HepG2 (cell line): ENCODE data around the gene ZFPL1. TPM values are rescaled to one million over a fixed set of nuclear protein-coding genes. Genes with fewer than 3 reads are reported as not detected.

Experiments used
- DNMT3B ChIP-seq: conservative IDR thresholded peaks from 2 replicates; pipeline ENCODE4 v1.6.1; 2016; ENCODE audit warnings: missing biosample characterization, control low read depth
- HDAC1 ChIP-seq: sonication (generic); formaldehyde crosslinking; IDR thresholded peaks from 2 replicates; pipeline ENCODE4 v1.5.1; 2020; ENCODE audit warnings: mild to moderate bottlenecking, missing genetic modification reagents
- HOXA3 ChIP-seq: sonication (generic); formaldehyde crosslinking; IDR thresholded peaks from 2 replicates; pipeline ENCODE4 v1.5.0; 2020; ENCODE audit warnings: missing genetic modification reagents
- KDM1A ChIP-seq: IDR thresholded peaks from 2 replicates; pipeline ENCODE4 v1.6.1; 2016; ENCODE audit warnings: missing compliant biosample characterization
- MEIS1 ChIP-seq: sonication (generic); formaldehyde crosslinking; IDR thresholded peaks from 2 replicates; pipeline ENCODE4 v1.9.0; 2021; ENCODE audit warnings: mild to moderate bottlenecking, missing genetic modification reagents, moderate library complexity, borderline replicate concordance
- NFATC3 ChIP-seq: sonication (generic); formaldehyde crosslinking; IDR thresholded peaks from 2 replicates; pipeline ENCODE4 v1.5.1; 2020; ENCODE audit warnings: mild to moderate bottlenecking, missing genetic modification reagents
- PTBP1 ChIP-seq: fragments of 200-400 bp; formaldehyde crosslinking; IDR thresholded peaks from 2 replicates; pipeline ENCODE4 v1.6.1; 2018; ENCODE audit warnings: low read length, low read depth; ENCODE audit not compliant: poor library complexity, severe bottlenecking
- RFXAP ChIP-seq: sonication (generic); formaldehyde crosslinking; IDR thresholded peaks from 2 replicates; pipeline ENCODE4 v1.4.0; 2020; ENCODE audit warnings: missing genetic modification reagents, borderline replicate concordance
- RXRB ChIP-seq: IDR thresholded peaks from 2 replicates; pipeline ENCODE4 v1.6.1; 2016; ENCODE audit warnings: borderline replicate concordance, missing genetic modification reagents, missing compliant biosample characterization
- SNAPC2 ChIP-seq: sonication (generic); formaldehyde crosslinking; IDR thresholded peaks from 2 replicates; pipeline ENCODE4 v1.8.1; 2022; ENCODE audit warnings: mild to moderate bottlenecking, missing genetic modification reagents
- SOX13 ChIP-seq, 3 experiments: fragments of 450-650 bp in 1 of 3; sonication (generic) in 1 of 3; formaldehyde crosslinking in 1 of 3; IDR thresholded peaks in 2 of 3; conservative IDR thresholded peaks in 1 of 3; 2 replicates each; pipeline versions ENCODE4 v1.5.0 to v1.6.1; 2016 to 2020; ENCODE audit warnings: antibody characterized with exemption in 1 of 3, mild to moderate bottlenecking in 1 of 3, missing compliant biosample characterization in 1 of 3, missing genetic modification reagents in 1 of 3, moderate library complexity in 1 of 3
- WIZ ChIP-seq: sonication (generic); formaldehyde crosslinking; IDR thresholded peaks from 2 replicates; pipeline ENCODE4 v1.5.1; 2020; ENCODE audit warnings: mild to moderate bottlenecking, missing genetic modification reagents
- ZC3H13 ChIP-seq: sonication (generic); formaldehyde crosslinking; IDR thresholded peaks from 2 replicates; pipeline ENCODE4 v1.8.1; 2023; ENCODE audit warnings: mild to moderate bottlenecking, missing genetic modification reagents, moderate library complexity
- ZFP36L2 ChIP-seq: sonication (generic); formaldehyde crosslinking; IDR thresholded peaks from 2 replicates; pipeline ENCODE4 v1.4.0; 2020; ENCODE audit warnings: missing genetic modification reagents
- ZFY ChIP-seq: sonication (generic); formaldehyde crosslinking; IDR thresholded peaks from 2 replicates; pipeline ENCODE4 v1.4.0; 2020; ENCODE audit warnings: missing genetic modification reagents
- ZNF546 ChIP-seq: sonication (generic); formaldehyde crosslinking; conservative IDR thresholded peaks from 2 replicates; pipeline ENCODE4 v1.8.1; 2023; ENCODE audit warnings: mild to moderate bottlenecking, missing genetic modification reagents
- ZNF563 ChIP-seq: sonication (generic); formaldehyde crosslinking; IDR thresholded peaks from 2 replicates; pipeline ENCODE4 v1.8.0; 2022; ENCODE audit warnings: mild to moderate bottlenecking, moderate library complexity, missing genetic modification reagents
- ZNF616 ChIP-seq: sonication (generic); formaldehyde crosslinking; IDR thresholded peaks from 2 replicates; pipeline ENCODE4 v1.5.0; 2020; ENCODE audit warnings: low read depth, mild to moderate bottlenecking, missing genetic modification reagents
- ZNF746 ChIP-seq: sonication (generic); formaldehyde crosslinking; IDR thresholded peaks from 2 replicates; pipeline ENCODE4 v1.8.0; 2022; ENCODE audit warnings: mild to moderate bottlenecking, missing genetic modification reagents
- ZNF891 ChIP-seq: sonication (generic); formaldehyde crosslinking; IDR thresholded peaks from 2 replicates; pipeline ENCODE4 v1.5.0; 2020; ENCODE audit warnings: mild to moderate bottlenecking, missing genetic modification reagents
- ZSCAN21 ChIP-seq: sonication (generic); formaldehyde crosslinking; IDR thresholded peaks from 2 replicates; pipeline ENCODE4 v1.8.0; 2022; ENCODE audit warnings: mild to moderate bottlenecking, missing genetic modification reagents, moderate library complexity, borderline replicate concordance
- polyA plus RNA-seq, 8 experiments: library from polyadenylated mRNA; depleted of rRNA in 3 of 8; stranded (reverse) in 7 of 8; unstranded in 1 of 8; fragments of >200 nt; fragmentation: Illumina TruSeq in 4 of 8; extraction: Trizol in 4 of 8; gene quantifications; 2 replicates each; pipeline versions ENCODE4 v1.2.1 to v1.2.3, GENCODE V29; 2011 to 2016; ENCODE audit warnings: low read depth in 4 of 8, missing spikeins in 1 of 8, mixed read lengths in 1 of 8; ENCODE audit not compliant: insufficient read depth in 1 of 8
- total RNA-seq, 5 experiments: library from RNA; depleted of rRNA; stranded (reverse); fragments of >200 nt; fragmentation: Illumina TruSeq; extraction: Trizol; gene quantifications; 2 replicates each; pipeline ENCODE4 v1.2.3, GENCODE V29; 2016; ENCODE audit warnings: low read depth in 1 of 5
- TF ChIP-seq, protein P1 (sequence below): sonication (generic); formaldehyde crosslinking; IDR thresholded peaks from 2 replicates; pipeline ENCODE4 v1.4.0; 2020; ENCODE audit warnings: missing genetic modification reagents
- TF ChIP-seq, protein P2 (sequence below): IDR thresholded peaks from 2 replicates; pipeline ENCODE4 v1.6.1; 2016; ENCODE audit warnings: missing genetic modification reagents, missing compliant biosample characterization
- TF ChIP-seq, protein P3 (sequence below): sonication (generic); formaldehyde crosslinking; IDR thresholded peaks from 2 replicates; pipeline ENCODE4 v1.5.1; 2020; ENCODE audit warnings: missing genetic modification reagents, mild to moderate bottlenecking, borderline replicate concordance
- TF ChIP-seq, protein P4 (sequence below): sonication (generic); formaldehyde crosslinking; IDR thresholded peaks from 2 replicates; pipeline ENCODE4 v1.5.0; 2020; ENCODE audit warnings: missing genetic modification reagents, mild to moderate bottlenecking, borderline replicate concordance

The ZFPL1 gene
- total and polyA plus RNA-seq, 2 of the 13 experiments (the other 11 are each of a cell fraction or from before 2014, with no cell fraction given) = 32.2 to 56.0 TPM

DNA sequence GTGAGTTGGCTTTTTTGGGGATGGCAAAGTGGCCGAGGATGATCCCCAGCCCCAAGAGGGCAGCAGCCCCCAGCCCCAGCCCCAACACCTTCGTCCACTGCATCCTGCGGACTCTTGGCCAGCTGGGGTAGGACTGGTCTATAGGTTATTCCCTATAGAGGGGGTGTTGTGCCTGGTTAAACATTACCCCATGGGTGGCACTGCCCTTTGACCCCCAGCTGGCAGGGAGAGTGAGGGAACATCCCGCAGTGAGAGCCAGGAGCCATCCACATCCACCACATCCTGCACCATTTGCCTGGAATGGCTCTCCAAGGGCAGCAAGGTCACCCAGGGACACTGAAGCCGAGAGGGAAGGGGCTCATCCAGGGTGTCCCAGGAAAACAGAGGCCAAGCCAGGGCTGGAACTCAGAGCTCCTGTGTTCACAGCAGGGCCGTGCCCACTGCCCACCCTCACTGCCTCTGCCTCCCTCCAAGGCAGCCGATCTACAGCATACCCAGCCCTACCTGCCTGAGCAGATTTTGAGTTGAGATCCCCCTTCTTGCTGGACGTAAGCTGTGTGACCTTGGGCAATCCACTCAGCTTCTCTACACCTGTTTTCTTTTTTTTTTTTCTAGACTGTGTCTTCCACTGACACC, 25.5 kb upstream of the ZFPL1 start, which contains the start of gene NAALADL1 (continued):
- no peak for TF ChIP-seq KDM1A (CRISPR knock-in tag)
- no peak for TF ChIP-seq SOX13 (IDR thresholded peaks at IDR 0.05)
- peak in 1 of 2 experiments; percentile 21; a peak in 1 of 4 replicates for TF ChIP-seq SOX13 (CRISPR knock-in tag; conservative IDR thresholded peaks at IDR 0.05 in 1 of 2, IDR thresholded peaks at IDR 0.05 in 1 of 2)
- no peak for TF ChIP-seq WIZ (CRISPR knock-in tag)
- no peak for TF ChIP-seq ZC3H13 (CRISPR knock-in tag)
- TF ChIP-seq, protein P1, sequence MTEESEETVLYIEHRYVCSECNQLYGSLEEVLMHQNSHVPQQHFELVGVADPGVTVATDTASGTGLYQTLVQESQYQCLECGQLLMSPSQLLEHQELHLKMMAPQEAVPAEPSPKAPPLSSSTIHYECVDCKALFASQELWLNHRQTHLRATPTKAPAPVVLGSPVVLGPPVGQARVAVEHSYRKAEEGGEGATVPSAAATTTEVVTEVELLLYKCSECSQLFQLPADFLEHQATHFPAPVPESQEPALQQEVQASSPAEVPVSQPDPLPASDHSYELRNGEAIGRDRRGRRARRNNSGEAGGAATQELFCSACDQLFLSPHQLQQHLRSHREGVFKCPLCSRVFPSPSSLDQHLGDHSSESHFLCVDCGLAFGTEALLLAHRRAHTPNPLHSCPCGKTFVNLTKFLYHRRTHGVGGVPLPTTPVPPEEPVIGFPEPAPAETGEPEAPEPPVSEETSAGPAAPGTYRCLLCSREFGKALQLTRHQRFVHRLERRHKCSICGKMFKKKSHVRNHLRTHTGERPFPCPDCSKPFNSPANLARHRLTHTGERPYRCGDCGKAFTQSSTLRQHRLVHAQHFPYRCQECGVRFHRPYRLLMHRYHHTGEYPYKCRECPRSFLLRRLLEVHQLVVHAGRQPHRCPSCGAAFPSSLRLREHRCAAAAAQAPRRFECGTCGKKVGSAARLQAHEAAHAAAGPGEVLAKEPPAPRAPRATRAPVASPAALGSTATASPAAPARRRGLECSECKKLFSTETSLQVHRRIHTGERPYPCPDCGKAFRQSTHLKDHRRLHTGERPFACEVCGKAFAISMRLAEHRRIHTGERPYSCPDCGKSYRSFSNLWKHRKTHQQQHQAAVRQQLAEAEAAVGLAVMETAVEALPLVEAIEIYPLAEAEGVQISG (CRISPR knock-in tag) = peak; percentile 30; the same call in 1 of the 2 replicates
- TF ChIP-seq, protein P2, sequence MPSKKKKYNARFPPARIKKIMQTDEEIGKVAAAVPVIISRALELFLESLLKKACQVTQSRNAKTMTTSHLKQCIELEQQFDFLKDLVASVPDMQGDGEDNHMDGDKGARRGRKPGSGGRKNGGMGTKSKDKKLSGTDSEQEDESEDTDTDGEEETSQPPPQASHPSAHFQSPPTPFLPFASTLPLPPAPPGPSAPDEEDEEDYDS (CRISPR knock-in tag) = 0 out of 2 replicates have a peak, but pooled peaks have one; percentile 21
- TF ChIP-seq, protein P3, sequence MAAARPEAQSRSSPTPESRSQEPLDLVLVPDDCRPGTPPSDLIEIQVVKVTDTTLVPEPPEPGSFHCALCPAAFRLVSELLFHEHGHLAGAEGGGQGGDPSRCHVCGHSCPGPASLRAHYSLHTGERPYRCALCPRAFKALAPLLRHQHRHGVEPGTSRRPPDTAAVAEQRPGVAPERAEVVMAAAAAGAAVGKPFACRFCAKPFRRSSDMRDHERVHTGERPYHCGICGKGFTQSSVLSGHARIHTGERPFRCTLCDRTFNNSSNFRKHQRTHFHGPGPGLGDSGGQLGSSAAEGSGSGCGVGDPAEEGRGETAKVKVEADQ (CRISPR knock-in tag) = 0 out of 2 replicates have a peak, but pooled peaks have one; percentile 8
- 0 out of 2 replicates have a peak, but pooled peaks have one; percentile 73 for TF ChIP-seq ZNF746
- TF ChIP-seq ZFP36L2 = no peak
- TF ChIP-seq NFATC3 = no peak
- TF ChIP-seq ZNF563 (CRISPR knock-in tag) = 0 out of 2 replicates have a peak, but pooled peaks have one; percentile 4
- peak; percentile 7; the same call in 1 of the 2 replicates for TF ChIP-seq RFXAP (CRISPR knock-in tag)
- TF ChIP-seq ZNF616 (CRISPR knock-in tag) = no peak
- TF ChIP-seq ZNF891 = no peak
- TF ChIP-seq, protein P4, sequence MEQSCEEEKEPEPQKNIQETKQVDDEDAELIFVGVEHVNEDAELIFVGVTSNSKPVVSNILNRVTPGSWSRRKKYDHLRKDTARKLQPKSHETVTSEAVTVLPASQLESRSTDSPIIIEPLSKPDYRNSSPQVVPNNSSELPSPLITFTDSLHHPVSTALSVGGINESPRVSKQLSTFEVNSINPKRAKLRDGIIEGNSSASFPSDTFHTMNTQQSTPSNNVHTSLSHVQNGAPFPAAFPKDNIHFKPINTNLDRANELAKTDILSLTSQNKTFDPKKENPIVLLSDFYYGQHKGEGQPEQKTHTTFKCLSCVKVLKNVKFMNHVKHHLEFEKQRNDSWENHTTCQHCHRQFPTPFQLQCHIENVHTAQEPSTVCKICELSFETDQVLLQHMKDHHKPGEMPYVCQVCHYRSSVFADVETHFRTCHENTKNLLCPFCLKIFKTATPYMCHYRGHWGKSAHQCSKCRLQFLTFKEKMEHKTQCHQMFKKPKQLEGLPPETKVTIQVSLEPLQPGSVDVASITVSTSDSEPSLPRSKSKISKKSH (CRISPR knock-in tag) = peak; percentile 52; the same call in 1 of the 2 replicates
- peak; percentile 82 for TF ChIP-seq HOXA3 (CRISPR knock-in tag)
- peak; percentile 59; the same call in 1 of the 2 replicates for TF ChIP-seq MEIS1 (CRISPR knock-in tag)
- TF ChIP-seq PTBP1 = no peak
- no peak for TF ChIP-seq SNAPC2 (CRISPR knock-in tag)
- TF ChIP-seq ZFY = 0 out of 2 replicates have a peak, but pooled peaks have one; percentile 10
- no peak for TF ChIP-seq ZSCAN21 (CRISPR knock-in tag)
- TF ChIP-seq ZNF546 (CRISPR knock-in tag) = no peak
- TF ChIP-seq RXRB = peak; percentile 89
- TF ChIP-seq HDAC1 (CRISPR knock-in tag) = peak; percentile 57; the same call in 1 of the 2 replicates
- TF ChIP-seq DNMT3B (CRISPR knock-in tag) = no peak
